ENCODE measurements around the gene OR8K5. TPM values are rescaled to one million over a fixed set of nuclear protein-coding genes. Genes with fewer than 3 reads are reported as not detected.

OR8K5 gene, protein sequence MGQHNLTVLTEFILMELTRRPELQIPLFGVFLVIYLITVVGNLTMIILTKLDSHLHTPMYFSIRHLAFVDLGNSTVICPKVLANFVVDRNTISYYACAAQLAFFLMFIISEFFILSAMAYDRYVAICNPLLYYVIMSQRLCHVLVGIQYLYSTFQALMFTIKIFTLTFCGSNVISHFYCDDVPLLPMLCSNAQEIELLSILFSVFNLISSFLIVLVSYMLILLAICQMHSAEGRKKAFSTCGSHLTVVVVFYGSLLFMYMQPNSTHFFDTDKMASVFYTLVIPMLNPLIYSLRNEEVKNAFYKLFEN
- total RNA-seq (not detected in 2 replicates), polyA plus RNA-seq (not detected in 2 replicates), polyA minus RNA-seq (not detected in 2 replicates)
- total RNA-seq (2013): not detected

GRCh38 chr11:56160217-56160616, at the start of gene OR8K5:
Gene OR8K5 (minus strand): TSS chr11:56160317. CDS start chr11:56160317, 0 bp downstream.
- Histone ChIP-seq H3K79me2 (ENCODE audit: control insufficient read depth, insufficient read depth, low read length) (no peaks in the 10 kb centered on the region), H3K36me3 (replicated peaks in 1 of 2; ENCODE audit: control extremely low read depth in 1 of 2, control insufficient read depth in 1 of 2, extremely low read depth in 1 of 2, insufficient read depth in 2 of 2, low read length in 1 of 2) (no peaks in the 10 kb centered on the region), H2AFZ (ENCODE audit: insufficient read depth, low read depth, low read length, poor library complexity, severe bottlenecking) (no peak within 1 kb of the TSS), H3K4me1 (ENCODE audit: control insufficient read depth in 2 of 2, insufficient read depth in 2 of 2, low read length in 2 of 2) (no peaks in the 10 kb centered on the region), H3K27me3 (replicated peaks in 1 of 4; ENCODE audit: control extremely low read depth in 1 of 4, control insufficient read depth in 3 of 4, insufficient read depth in 4 of 4, low read length in 3 of 4) (no peaks in the 10 kb centered on the region), H3K9ac (ENCODE audit: low read length) (no peak within 1 kb of the TSS), H3K4me3 (ENCODE audit: control extremely low read depth in 1 of 5, extremely low read depth in 1 of 5, insufficient read depth in 1 of 5, low read depth in 2 of 5, low read length in 4 of 5) (no peak within 1 kb of the TSS), H3K4me2 (replicated peaks; ENCODE audit: low read depth, low read length, poor library complexity, severe bottlenecking) (no peak within 1 kb of the TSS), H4K20me1 (ENCODE audit: control insufficient read depth, insufficient read depth, low read length, poor library complexity, severe bottlenecking) (no peaks in the 10 kb centered on the region), H3K9me3 (ENCODE audit: control extremely low read depth in 1 of 3, control insufficient read depth in 2 of 3, insufficient read depth in 1 of 3, low read length in 2 of 3) (peaks cover 2 to 6% (median 3%) of the 10 kb centered on the region in 3 donors), H3K27ac (ENCODE audit: low read length in 2 of 2) (no peak within 1 kb of the TSS)
- no peak within 1 kb of the TSS for H3K27ac Mint-ChIP-seq
- H3K9me3 Mint-ChIP-seq (ENCODE audit: insufficient read depth): peaks cover 2% of the 10 kb centered on the region
- H3K4me3 Mint-ChIP-seq: no peak within 1 kb of the TSS
- 57% methylated on average over 1 of the region's 3 CpGs for WGBS (ENCODE audit: insufficient coverage)
- DNase-seq (no peak), ATAC-seq (ENCODE audit: low read depth) (no peak)
- no peaks in the 10 kb centered on the region for H3K4me1 Mint-ChIP-seq
- POLR2A ChIA-PET: no interaction called here
- H3K27me3 Mint-ChIP-seq: no peaks in the 10 kb centered on the region
- CTCF ChIA-PET: no interaction called here
- intact Hi-C loops (cut with micrococcal nuclease): no loop called here
- TF ChIP-seq, protein P1, sequence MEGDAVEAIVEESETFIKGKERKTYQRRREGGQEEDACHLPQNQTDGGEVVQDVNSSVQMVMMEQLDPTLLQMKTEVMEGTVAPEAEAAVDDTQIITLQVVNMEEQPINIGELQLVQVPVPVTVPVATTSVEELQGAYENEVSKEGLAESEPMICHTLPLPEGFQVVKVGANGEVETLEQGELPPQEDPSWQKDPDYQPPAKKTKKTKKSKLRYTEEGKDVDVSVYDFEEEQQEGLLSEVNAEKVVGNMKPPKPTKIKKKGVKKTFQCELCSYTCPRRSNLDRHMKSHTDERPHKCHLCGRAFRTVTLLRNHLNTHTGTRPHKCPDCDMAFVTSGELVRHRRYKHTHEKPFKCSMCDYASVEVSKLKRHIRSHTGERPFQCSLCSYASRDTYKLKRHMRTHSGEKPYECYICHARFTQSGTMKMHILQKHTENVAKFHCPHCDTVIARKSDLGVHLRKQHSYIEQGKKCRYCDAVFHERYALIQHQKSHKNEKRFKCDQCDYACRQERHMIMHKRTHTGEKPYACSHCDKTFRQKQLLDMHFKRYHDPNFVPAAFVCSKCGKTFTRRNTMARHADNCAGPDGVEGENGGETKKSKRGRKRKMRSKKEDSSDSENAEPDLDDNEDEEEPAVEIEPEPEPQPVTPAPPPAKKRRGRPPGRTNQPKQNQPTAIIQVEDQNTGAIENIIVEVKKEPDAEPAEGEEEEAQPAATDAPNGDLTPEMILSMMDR (IDR thresholded peaks at IDR 0.05): no peak
- no peak for TF ChIP-seq EZH2 (IDR thresholded peaks at IDR 0.05; ENCODE audit: borderline replicate concordance, insufficient read depth, low read depth, low read length, poor library complexity, severe bottlenecking)

GRCh38 chr11:56207790-56208189, 47.7 kb upstream of the OR8K5 start:
- no peaks in the 10 kb centered on the region for H3K4me1 Mint-ChIP-seq
- Histone ChIP-seq H4K20me1 (ENCODE audit: control insufficient read depth, insufficient read depth, low read length, poor library complexity, severe bottlenecking) (no peaks in the 10 kb centered on the region), H3K9me3 (ENCODE audit: control extremely low read depth in 1 of 3, control insufficient read depth in 2 of 3, insufficient read depth in 1 of 3, low read length in 2 of 3) (peaks cover 0 to 8% (median 3%) of the 10 kb centered on the region in 3 donors), H3K79me2 (ENCODE audit: control insufficient read depth, insufficient read depth, low read length) (no peaks in the 10 kb centered on the region), H3K9ac (ENCODE audit: low read length) (no peak overlapping the region), H3K36me3 (replicated peaks in 1 of 2; ENCODE audit: control extremely low read depth in 1 of 2, control insufficient read depth in 1 of 2, extremely low read depth in 1 of 2, insufficient read depth in 2 of 2, low read length in 1 of 2) (no peaks in the 10 kb centered on the region), H3K4me3 (ENCODE audit: control extremely low read depth in 1 of 5, extremely low read depth in 1 of 5, insufficient read depth in 1 of 5, low read depth in 2 of 5, low read length in 4 of 5) (no peak overlapping the region), H3K27me3 (replicated peaks in 1 of 4; ENCODE audit: control extremely low read depth in 1 of 4, control insufficient read depth in 3 of 4, insufficient read depth in 4 of 4, low read length in 3 of 4) (no peaks in the 10 kb centered on the region), H3K27ac (ENCODE audit: low read length in 2 of 2) (no peak overlapping the region), H3K4me2 (replicated peaks; ENCODE audit: low read depth, low read length, poor library complexity, severe bottlenecking) (no peak overlapping the region), H2AFZ (ENCODE audit: insufficient read depth, low read depth, low read length, poor library complexity, severe bottlenecking) (no peak overlapping the region), H3K4me1 (ENCODE audit: control insufficient read depth in 2 of 2, insufficient read depth in 2 of 2, low read length in 2 of 2) (no peaks in the 10 kb centered on the region)
- WGBS (ENCODE audit: insufficient coverage): no CpG with 5 or more reads among the region's 1 CpG
- ChIA-PET CTCF (no interaction called here), POLR2A (no interaction called here)
- no peak overlapping the region for H3K27ac Mint-ChIP-seq
- no peak overlapping the region for H3K4me3 Mint-ChIP-seq
- peaks cover 21% of the 10 kb centered on the region for H3K9me3 Mint-ChIP-seq (ENCODE audit: insufficient read depth)
- no peak for DNase-seq
- TF ChIP-seq, protein P1 (IDR thresholded peaks at IDR 0.05): no peak
- TF ChIP-seq EZH2 (IDR thresholded peaks at IDR 0.05; ENCODE audit: borderline replicate concordance, insufficient read depth, low read depth, low read length, poor library complexity, severe bottlenecking): no peak
- intact Hi-C loops (cut with micrococcal nuclease): no loop called here
- no peak for ATAC-seq (ENCODE audit: low read depth)
- H3K27me3 Mint-ChIP-seq: no peaks in the 10 kb centered on the region
